Trophoblast cell (in vitro differentiated cells and primary cell): ENCODE results near the gene ARL14EP.
A peak's percentile ranks its signal among the peaks of the same experiment; 100 is the strongest.

Source experiments
- DNase-seq, 2 donors: peaks; one replicate each; pipeline ENCODE4 v3.0.0-alpha.2; 2016
- H2AFZ ChIP-seq: 2 replicates; pipeline ENCODE4 v1.6.1; 2013; ENCODE audit warnings: low read length, moderate library complexity, mild to moderate bottlenecking; ENCODE audit not compliant: insufficient read depth, poor library complexity
- H2AK5ac ChIP-seq: 2 replicates; pipeline ENCODE4 v1.6.1; 2013; ENCODE audit warnings: mild to moderate bottlenecking, low read length
- H2BK120ac ChIP-seq: 2 replicates; pipeline ENCODE4 v1.6.1; 2013; ENCODE audit warnings: low read length, mild to moderate bottlenecking, moderate library complexity; ENCODE audit not compliant: insufficient read depth, poor library complexity
- H2BK12ac ChIP-seq: 2 replicates; pipeline ENCODE4 v1.6.1; 2013; ENCODE audit warnings: mild to moderate bottlenecking, low read length, moderate library complexity
- H2BK5ac ChIP-seq: 2 replicates; pipeline ENCODE4 v1.6.1; 2013; ENCODE audit warnings: low read length, low read depth, moderate library complexity, mild to moderate bottlenecking; ENCODE audit not compliant: poor library complexity
- H3K14ac ChIP-seq: 2 replicates; pipeline ENCODE4 v1.6.1; 2013; ENCODE audit warnings: mild to moderate bottlenecking, low read length
- H3K18ac ChIP-seq: 2 replicates; pipeline ENCODE4 v1.6.1; 2013; ENCODE audit warnings: mild to moderate bottlenecking, low read length
- H3K23ac ChIP-seq: 2 replicates; pipeline ENCODE4 v1.6.1; 2013; ENCODE audit warnings: low read length
- H3K27ac ChIP-seq: 2 replicates; pipeline ENCODE4 v1.5.1; 2013; ENCODE audit warnings: low read depth, mild to moderate bottlenecking, inconsistent platforms, low read length, moderate library complexity
- H3K27me3 ChIP-seq: 2 replicates; pipeline ENCODE4 v1.6.1; 2013; ENCODE audit warnings: inconsistent platforms, mild to moderate bottlenecking, low read length, moderate library complexity; ENCODE audit not compliant: insufficient read depth
- H3K36me3 ChIP-seq, 2 experiments: 1 replicate in 1 of 2; 2 replicates in 1 of 2; pipeline ENCODE4 v1.6.1; 2013; ENCODE audit warnings: low read length in 2 of 2, mild to moderate bottlenecking in 2 of 2, moderate library complexity in 1 of 2; ENCODE audit not compliant: insufficient read depth in 2 of 2, control insufficient read depth in 1 of 2
- H3K4ac ChIP-seq: 2 replicates; pipeline ENCODE4 v1.6.1; 2013; ENCODE audit warnings: low read depth, mild to moderate bottlenecking, low read length, moderate library complexity
- H3K4me1 ChIP-seq, 2 experiments: 1 replicate in 1 of 2; 2 replicates in 1 of 2; pipeline ENCODE4 v1.6.1; 2013; ENCODE audit warnings: low read length in 2 of 2, mild to moderate bottlenecking in 2 of 2, moderate library complexity in 1 of 2; ENCODE audit not compliant: insufficient read depth in 2 of 2, control insufficient read depth in 1 of 2
- H3K4me2 ChIP-seq: 2 replicates; pipeline ENCODE4 v1.6.1; 2013; ENCODE audit warnings: inconsistent platforms, mild to moderate bottlenecking, low read length, moderate library complexity
- H3K4me3 ChIP-seq: 2 replicates; pipeline ENCODE4 v1.5.1; 2013; ENCODE audit warnings: mild to moderate bottlenecking, low read depth, low read length, inconsistent platforms
- H3K79me1 ChIP-seq: one replicate; pipeline ENCODE4 v1.6.1; 2013; ENCODE audit warnings: low read length
- H3K79me2 ChIP-seq: 2 replicates; pipeline ENCODE4 v1.6.1; 2013; ENCODE audit warnings: low read length, mild to moderate bottlenecking; ENCODE audit not compliant: control insufficient read depth, insufficient read depth, poor library complexity
- H3K9ac ChIP-seq: 2 replicates; pipeline ENCODE4 v1.6.1; 2013; ENCODE audit warnings: mild to moderate bottlenecking, low read length
- H3K9me3 ChIP-seq: 2 replicates; pipeline ENCODE4 v1.6.1; 2013; ENCODE audit warnings: low read depth, mild to moderate bottlenecking, control low read depth, inconsistent platforms, low read length; ENCODE audit not compliant: insufficient read depth
- H4K12ac ChIP-seq: 2 replicates; pipeline ENCODE4 v1.6.1; 2013; ENCODE audit warnings: low read depth, mild to moderate bottlenecking, low read length, moderate library complexity
- H4K8ac ChIP-seq: 2 replicates; pipeline ENCODE4 v1.6.1; 2013; ENCODE audit warnings: low read depth, mild to moderate bottlenecking, low read length, moderate library complexity
- H4K91ac ChIP-seq: one replicate; pipeline ENCODE4 v1.6.1; 2013; ENCODE audit warnings: low read depth, mild to moderate bottlenecking, low read length, moderate library complexity
- WGBS: extraction: QIAGEN DNeasy Blood & Tissue Kit; methylation state at CpG from one replicate; pipeline ENCODE4 v1.1.7; 2013; ENCODE audit warnings: missing lambda C conversion rate; ENCODE audit not compliant: insufficient read length, insufficient coverage; ENCODE audit errors: extremely low coverage; 5-methylcytosine and 5-hydroxymethylcytosine counted together

ARL14EP gene

GRCh38 chr11:30342736-30343166 is 19.8 kb downstream of the ARL14EP start:
- no peak overlapping the region for H2BK5ac ChIP-seq
- WGBS = no CpG with 5 or more reads among the region's 1 CpG

GRCh38 chr11:30344085-30344484 is 21.2 kb downstream of the ARL14EP start:
- H2BK5ac ChIP-seq = no peak overlapping the region
- H3K27ac ChIP-seq = no peak overlapping the region
- H3K23ac ChIP-seq = no peak overlapping the region
- H3K4me2 ChIP-seq = no peak overlapping the region
- no peaks in the 10 kb centered on the region for H3K9me3 ChIP-seq
- H3K9ac ChIP-seq = no peak overlapping the region
- H3K14ac ChIP-seq = no peak overlapping the region
- H3K79me1 ChIP-seq = no peaks in the 10 kb centered on the region
- no peak overlapping the region for H3K18ac ChIP-seq
- no peak overlapping the region for H2AK5ac ChIP-seq
- H3K4ac ChIP-seq = no peak overlapping the region
- H4K12ac ChIP-seq = no peak overlapping the region
- no peak overlapping the region for H3K4me3 ChIP-seq
- H4K8ac ChIP-seq = no peak overlapping the region
- no peak overlapping the region for H2BK12ac ChIP-seq
- no peak overlapping the region for H4K91ac ChIP-seq
- DNase-seq = no peak
- no peaks in the 10 kb centered on the region for H3K4me1 ChIP-seq
- no peak overlapping the region for H2AFZ ChIP-seq
- no peaks in the 10 kb centered on the region for H3K36me3 ChIP-seq
- H2BK120ac ChIP-seq = no peak overlapping the region
- no peaks in the 10 kb centered on the region for H3K27me3 ChIP-seq
- no peaks in the 10 kb centered on the region for H3K79me2 ChIP-seq

More at GRCh38 chr11:30342736-30343166, 19.8 kb downstream of the ARL14EP start:
- no peaks in the 10 kb centered on the region for H3K9me3 ChIP-seq
- no peak overlapping the region for H2BK12ac ChIP-seq
- no peak overlapping the region for H4K91ac ChIP-seq
- no peaks in the 10 kb centered on the region for H3K79me1 ChIP-seq
- no peaks in the 10 kb centered on the region for H3K4me1 ChIP-seq
- no peak overlapping the region for H4K12ac ChIP-seq
- no peak overlapping the region for H2BK120ac ChIP-seq
- H3K23ac ChIP-seq = no peak overlapping the region
- H3K27me3 ChIP-seq = no peaks in the 10 kb centered on the region
- no peak overlapping the region for H3K27ac ChIP-seq
- H2AK5ac ChIP-seq = no peak overlapping the region
- no peak overlapping the region for H3K4me2 ChIP-seq
- H3K18ac ChIP-seq = no peak overlapping the region
- no peaks in the 10 kb centered on the region for H3K79me2 ChIP-seq
- H3K4ac ChIP-seq = no peak overlapping the region
- no peak overlapping the region for H3K9ac ChIP-seq
- no peak overlapping the region for H4K8ac ChIP-seq
- no peaks in the 10 kb centered on the region for H3K36me3 ChIP-seq
- no peak overlapping the region for H3K4me3 ChIP-seq
- no peak overlapping the region for H2AFZ ChIP-seq
- DNase-seq = peak in 1 of 2 donors; percentile 5
- H3K14ac ChIP-seq = no peak overlapping the region

- Histone ChIP-seq H4K12ac (no peak overlapping the region), H2BK120ac (no peak overlapping the region), H3K14ac (no peak overlapping the region), H4K91ac (no peak overlapping the region), H3K4me1 (no peaks in the 10 kb centered on the region), H2AFZ (no peak overlapping the region), H2BK5ac (no peak overlapping the region), H3K4me2 (no peak overlapping the region), H3K27ac (no peak overlapping the region), H3K4ac (no peak overlapping the region), H3K23ac (no peak overlapping the region), H3K79me2 (no peaks in the 10 kb centered on the region), H3K9me3 (no peaks in the 10 kb centered on the region), H3K79me1 (no peaks in the 10 kb centered on the region), H2AK5ac (no peak overlapping the region), H3K27me3 (no peaks in the 10 kb centered on the region), H3K9ac (no peak overlapping the region), H2BK12ac (no peak overlapping the region), H3K18ac (no peak overlapping the region), H3K36me3 (no peaks in the 10 kb centered on the region), H3K4me3 (no peak overlapping the region), H4K8ac (no peak overlapping the region)
- WGBS = no CpG with 5 or more reads among the region's 4 CpGs
- DNase-seq = no peak
These were observed 22.7 kb downstream of the ARL14EP start for GRCh38 chr11:30345644-30346043.

- no peak overlapping the region for H2BK12ac ChIP-seq
- no peak overlapping the region for H3K9ac ChIP-seq
- no peaks in the 10 kb centered on the region for H3K79me2 ChIP-seq
- H4K91ac ChIP-seq = no peak overlapping the region
- no peaks in the 10 kb centered on the region for H3K4me1 ChIP-seq
- no peak overlapping the region for H4K8ac ChIP-seq
- H3K14ac ChIP-seq = no peak overlapping the region
- H3K23ac ChIP-seq = no peak overlapping the region
- H2AK5ac ChIP-seq = no peak overlapping the region
- no peak overlapping the region for H3K4me2 ChIP-seq
- no peak overlapping the region for H3K4me3 ChIP-seq
- H3K18ac ChIP-seq = no peak overlapping the region
- no peaks in the 10 kb centered on the region for H3K9me3 ChIP-seq
- no peak overlapping the region for H4K12ac ChIP-seq
- H3K79me1 ChIP-seq = no peaks in the 10 kb centered on the region
- H3K36me3 ChIP-seq = no peaks in the 10 kb centered on the region
- no peak overlapping the region for H2BK120ac ChIP-seq
- no CpG with 5 or more reads among the region's 5 CpGs for WGBS
- H2BK5ac ChIP-seq = no peak overlapping the region
- H3K27ac ChIP-seq = no peak overlapping the region
- no peak overlapping the region for H2AFZ ChIP-seq
- DNase-seq = peak in 1 of 2 donors; percentile 82
- H3K27me3 ChIP-seq = no peaks in the 10 kb centered on the region
- H3K4ac ChIP-seq = no peak overlapping the region
These were observed 23.3 kb downstream of the ARL14EP start for GRCh38 chr11:30346068-30346688.
